T follicular helper cell (primary cell): ENCODE results near the gene COMMD1.
"Not testable (repeated sequence)": the region's sequence is repeated elsewhere in the genome, so short reads cannot be mapped to it uniquely, and the experiment has no call there.

Experiments used
- DNase-seq: peaks from one replicate; pipeline ENCODE4 v3.0.0-alpha.2; 2020; ENCODE audit warnings: low read depth

Gene COMMD1

DNA sequence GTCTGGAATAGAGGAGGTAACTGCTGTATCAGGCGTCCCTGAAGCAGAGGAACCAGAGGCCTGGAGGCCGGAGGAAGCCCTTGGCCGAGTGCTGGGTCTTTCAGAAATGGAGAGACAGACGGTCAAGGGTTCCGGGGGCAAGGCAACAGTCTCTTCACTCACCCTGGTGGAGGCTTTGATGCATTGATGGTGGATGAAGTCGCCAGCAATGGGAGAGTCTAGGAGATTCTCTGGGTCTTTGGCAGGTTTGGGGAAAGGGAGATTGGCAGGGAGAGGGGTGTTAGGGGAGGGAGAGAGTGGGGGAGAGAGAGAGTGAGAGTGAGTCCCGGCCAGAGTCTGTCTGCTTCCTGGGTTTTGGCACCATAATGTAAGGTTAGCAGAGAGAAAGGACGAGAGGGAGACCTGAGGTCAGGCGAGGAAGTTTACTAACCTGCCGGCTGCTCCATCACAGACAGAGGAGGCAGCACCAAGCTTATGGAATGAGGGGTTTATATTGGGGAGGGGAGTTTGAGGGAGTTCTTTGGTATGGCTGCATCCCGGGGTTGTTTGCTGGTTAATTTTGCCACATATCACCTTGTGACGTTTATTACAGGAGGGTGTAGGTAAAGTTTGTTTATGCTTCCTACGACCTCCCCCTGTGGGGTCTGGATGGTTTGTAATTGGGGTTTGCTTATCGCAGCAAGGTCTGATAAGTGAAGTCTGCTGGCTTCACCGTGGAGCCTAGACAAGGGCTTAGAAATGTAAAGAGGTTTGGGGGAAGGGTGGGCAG is 19.6 kb downstream of the COMMD1 start:
- DNase-seq = no peak

- no peak for DNase-seq
Measured at GRCh38 chr2:61926531-61927477, 21.3 kb downstream of the COMMD1 start.

GRCh38 chr2:61928826-61929461 is 23.5 kb downstream of the COMMD1 start:
- no peak for DNase-seq

- DNase-seq = no peak
Measured at GRCh38 chr2:61937098-61937497, 31.6 kb downstream of the COMMD1 start.

DNA sequence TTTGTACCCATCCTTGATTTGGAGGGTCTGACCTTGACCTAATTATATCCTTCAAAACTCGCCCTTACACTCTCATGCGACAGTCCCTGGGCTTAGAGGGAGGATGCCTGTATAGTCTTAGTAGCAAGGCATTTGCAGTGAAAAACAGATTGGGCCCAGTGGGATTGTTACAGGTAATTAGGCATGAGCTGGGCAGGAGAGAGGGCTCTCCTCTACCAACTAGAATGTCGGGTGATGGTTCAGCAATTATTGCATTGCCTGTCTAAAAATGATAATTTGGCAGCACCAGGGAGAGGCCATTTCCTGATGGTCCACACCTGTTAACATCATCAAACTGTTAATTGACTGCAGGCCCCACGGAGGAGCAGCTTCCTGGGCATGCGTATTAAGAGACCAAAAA is 32.4 kb downstream of the COMMD1 start:
- DNase-seq = no peak

DNA sequence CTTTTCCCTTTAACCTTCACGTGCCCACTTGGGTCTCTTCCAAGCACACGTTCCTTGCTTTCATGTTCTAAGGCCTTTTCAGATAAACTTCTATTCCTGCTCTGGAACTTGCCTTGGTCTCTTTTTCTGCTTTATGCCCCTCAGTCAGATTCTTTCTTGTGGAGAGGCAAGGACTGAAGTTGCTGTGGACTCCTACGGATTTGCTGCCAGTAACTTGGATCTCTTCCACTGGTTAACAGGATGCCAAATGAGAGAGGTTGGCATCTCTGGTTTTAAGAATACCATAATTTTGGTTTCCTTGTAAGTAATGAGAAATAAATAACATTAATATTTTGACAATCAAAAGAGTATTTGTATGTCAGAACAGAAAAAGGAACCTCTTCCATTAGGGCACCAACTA is 33.0 kb downstream of the COMMD1 start:
- no peak for DNase-seq

DNA sequence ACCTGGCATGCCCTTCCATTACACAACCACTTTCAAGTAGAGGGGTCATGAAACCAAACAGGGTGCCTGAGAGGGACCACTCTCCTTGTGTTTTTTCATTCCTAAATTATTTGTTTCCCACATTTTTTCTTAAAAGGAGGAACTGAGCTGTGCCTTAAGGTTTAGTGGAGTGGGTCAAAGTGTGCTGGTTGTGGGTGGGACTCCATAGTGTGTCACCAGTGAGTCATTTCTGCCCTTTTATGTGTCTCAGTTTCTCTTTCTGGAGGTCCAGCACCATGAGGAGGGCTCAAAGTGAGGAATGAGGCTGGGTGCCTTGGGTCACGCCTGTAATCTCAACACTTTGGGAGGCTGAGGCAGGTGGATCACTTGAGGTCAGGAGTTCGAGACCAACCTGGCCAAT is 37.8 kb downstream of the COMMD1 start:
- DNase-seq = no peak

DNA sequence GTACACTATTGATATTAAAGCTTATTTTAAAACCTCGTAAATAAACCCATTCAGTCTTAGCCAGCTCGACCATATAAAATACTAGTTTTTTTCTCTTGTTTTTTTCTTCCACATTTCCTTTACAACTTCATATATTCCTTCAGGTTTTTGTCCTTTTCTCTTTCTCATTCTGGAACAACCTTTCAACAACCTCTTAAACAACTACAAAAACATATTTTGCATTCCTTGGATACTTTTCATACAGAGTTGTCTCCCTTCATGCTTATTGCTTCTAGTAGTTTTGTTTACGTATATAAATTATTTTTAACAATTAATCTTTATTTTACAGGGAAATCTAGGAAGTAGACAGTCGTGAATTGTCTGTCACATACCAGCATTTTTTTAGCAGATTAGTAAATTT is 41.2 kb downstream of the COMMD1 start:
- DNase-seq = no peak

- DNase-seq = no peak
Measured at GRCh38 chr2:61948661-61949457, 43.4 kb downstream of the COMMD1 start.

GRCh38 chr2:61949458-61949713 is 43.9 kb downstream of the COMMD1 start:
- no peak for DNase-seq

DNA sequence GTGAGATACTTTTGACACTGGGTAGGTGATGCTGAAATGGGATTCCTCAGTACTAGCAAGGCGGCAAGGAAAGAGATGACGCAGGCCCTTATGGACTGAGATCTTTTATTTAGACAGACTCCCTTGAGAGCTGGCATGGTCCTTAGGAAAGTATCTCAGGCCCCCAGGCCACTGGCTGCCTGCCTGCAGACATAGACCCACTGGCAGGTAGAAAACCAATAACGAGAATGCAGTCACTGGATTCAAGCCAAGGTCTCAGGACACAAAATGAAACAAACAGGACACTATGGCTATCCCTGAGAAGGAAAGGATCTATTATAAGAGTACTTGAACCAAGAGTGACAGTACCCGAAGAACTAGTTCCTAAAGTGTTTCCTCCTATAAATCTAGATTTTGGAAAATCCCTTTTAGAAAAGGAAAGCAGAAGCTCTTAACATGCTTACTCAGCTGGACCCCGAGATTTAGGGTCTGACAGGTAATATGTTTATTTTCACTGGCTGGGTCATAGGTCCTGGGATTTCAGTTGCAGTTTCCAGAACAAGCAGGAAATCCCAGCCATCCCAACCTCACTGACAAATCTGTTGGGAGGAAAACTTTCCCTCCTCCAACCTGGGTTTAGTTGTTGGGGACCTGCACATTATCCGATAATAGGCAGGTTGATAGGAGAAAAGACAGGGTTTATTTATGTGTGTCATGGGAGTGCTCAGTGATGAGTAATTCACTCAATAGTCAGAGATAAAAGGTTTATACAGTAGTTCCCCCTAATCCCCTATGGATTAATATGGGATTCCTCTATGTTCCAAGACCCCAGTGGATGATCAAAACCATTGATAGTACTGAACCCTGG is 44.5 kb downstream of the COMMD1 start:
- no peak for DNase-seq

DNA sequence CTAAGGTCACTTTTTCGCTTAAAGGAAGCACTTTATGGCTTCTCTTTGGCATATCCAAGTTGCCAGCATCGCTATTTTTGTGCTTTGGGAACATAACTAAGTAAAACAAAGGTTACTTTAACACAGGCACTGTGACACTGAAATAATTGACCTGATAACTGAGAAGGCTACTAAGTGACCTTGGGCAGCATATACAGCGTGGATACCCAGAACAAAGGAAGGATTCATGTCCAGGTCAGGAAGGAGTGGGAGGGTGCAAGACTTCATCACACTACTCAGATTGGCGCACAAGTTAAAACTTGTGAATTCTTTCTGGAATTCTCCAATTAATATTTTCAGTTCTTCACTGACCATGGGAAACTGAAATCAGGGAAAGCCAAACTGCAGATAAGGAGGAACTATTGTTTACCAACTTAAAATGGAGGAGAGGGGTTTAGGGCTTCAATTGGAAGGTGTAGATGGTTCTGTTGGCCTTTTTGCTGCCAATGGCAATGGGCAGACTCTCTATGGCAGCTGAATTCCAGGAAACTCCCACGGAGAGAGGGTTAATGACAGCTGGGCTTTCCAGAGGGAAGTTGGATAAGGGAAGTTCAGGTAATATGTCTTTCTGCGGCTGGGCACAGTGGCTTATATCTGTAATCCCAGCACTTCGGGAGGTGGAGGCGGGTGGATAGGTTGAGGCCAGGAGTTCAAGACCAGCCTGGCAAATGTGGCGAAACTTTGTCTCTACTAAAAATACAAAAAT is 45.3 kb downstream of the COMMD1 start:
- no peak for DNase-seq

- no peak for DNase-seq
Measured at GRCh38 chr2:61951881-61952280, 46.4 kb downstream of the COMMD1 start.

DNA sequence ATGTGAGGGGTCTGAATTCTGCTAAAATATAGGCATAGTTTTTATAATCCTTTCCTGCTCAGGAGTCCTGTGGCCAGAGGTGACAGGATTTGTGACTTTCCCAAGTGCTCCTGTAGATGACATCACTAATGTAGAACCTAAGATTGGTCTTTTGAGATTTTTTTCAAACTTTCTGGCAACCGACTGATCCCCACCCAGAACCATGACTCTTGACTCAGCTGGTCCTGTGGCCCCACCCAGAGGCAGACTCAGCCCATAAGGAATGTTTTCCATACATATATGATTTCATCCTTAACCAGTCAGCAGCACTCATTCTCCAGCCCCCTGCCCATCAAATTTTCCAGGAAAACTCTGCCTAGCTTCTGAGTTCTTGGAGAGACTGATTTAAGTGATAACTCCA is 46.8 kb downstream of the COMMD1 start:
- DNase-seq = no peak

GRCh38 chr2:61954856-61955255 is 49.4 kb downstream of the COMMD1 start:
- DNase-seq = not testable (repeated sequence)

- no peak for DNase-seq
Measured at GRCh38 chr2:61959381-61960293, 54.2 kb downstream of the COMMD1 start.

DNA sequence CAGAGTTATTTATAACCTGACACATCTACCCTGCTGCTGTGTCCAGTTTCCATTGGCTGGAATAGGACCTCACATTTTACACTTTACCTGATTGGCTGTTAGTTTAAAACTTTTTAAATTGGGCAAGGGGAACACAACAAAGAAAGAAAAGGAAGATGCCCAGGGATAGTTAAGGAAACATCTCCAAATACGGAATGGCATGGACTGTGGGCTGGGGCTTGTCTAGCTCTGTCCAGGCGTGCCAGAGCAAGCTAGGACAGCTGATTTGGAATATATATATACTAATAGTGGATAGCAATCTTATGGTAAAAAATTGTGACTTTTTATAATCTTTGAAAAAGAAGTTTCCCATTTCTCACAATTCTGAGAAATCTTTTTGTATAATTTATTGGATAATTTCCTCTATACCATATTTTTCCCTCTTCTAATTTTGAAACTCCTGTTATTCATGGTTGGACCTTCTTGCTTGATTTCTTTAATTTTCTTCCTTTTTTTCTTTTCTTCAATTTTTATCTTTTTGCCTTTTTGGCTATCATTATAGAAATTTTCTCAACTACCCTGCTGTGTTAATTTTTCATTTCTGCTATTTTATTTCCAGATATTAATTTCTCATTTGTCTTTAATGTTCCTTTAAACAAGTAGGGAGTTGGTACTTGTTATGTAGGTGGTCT is 55.9 kb downstream of the COMMD1 start:
- DNase-seq = no peak

GRCh38 chr2:61962095-61962984 is 56.9 kb downstream of the COMMD1 start:
- DNase-seq = no peak
